Cardiac ventricle fibroblast (primary cell): ENCODE measurements around the gene WFIKKN1. TPM values are rescaled to one million over a fixed set of nuclear protein-coding genes. Genes with fewer than 3 reads are reported as not detected.

Source experiments
- total RNA-seq: library from RNA; depleted of rRNA; stranded (reverse); fragments of >200 nt; gene quantifications from 2 replicates; pipeline ENCODE4 v1.2.3, GENCODE V29; 2015

WFIKKN1 gene, protein sequence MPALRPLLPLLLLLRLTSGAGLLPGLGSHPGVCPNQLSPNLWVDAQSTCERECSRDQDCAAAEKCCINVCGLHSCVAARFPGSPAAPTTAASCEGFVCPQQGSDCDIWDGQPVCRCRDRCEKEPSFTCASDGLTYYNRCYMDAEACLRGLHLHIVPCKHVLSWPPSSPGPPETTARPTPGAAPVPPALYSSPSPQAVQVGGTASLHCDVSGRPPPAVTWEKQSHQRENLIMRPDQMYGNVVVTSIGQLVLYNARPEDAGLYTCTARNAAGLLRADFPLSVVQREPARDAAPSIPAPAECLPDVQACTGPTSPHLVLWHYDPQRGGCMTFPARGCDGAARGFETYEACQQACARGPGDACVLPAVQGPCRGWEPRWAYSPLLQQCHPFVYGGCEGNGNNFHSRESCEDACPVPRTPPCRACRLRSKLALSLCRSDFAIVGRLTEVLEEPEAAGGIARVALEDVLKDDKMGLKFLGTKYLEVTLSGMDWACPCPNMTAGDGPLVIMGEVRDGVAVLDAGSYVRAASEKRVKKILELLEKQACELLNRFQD
- total RNA-seq: 0.06 TPM in 1 of 2 replicates, not detected in the other

DNA sequence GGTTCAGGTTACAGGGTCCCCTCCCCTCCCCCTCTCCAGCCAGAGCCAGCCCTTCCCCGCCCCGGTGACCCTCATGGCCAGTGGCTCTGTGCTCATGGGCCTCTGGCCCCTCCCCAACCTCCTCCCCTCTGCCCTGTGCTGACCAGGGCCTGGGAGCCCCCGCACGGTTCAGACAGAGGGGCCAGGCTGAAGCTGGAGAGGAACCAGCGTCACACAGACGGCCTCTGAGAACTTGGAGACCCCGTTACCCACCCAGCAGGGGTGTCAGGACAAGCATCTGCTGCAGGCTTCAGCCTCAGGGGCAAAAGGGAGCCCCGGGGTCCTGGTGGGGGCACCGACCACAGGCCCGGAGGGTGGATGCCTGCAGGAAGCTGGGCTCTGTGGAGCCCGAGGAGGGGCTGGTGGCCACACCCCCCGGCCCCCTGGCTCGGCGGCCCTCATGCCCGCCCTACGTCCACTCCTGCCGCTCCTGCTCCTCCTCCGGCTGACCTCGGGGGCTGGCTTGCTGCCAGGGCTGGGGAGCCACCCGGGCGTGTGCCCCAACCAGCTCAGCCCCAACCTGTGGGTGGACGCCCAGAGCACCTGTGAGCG, at the start of gene WFIKKN1:
Gene WFIKKN1, plus strand, starts transcription at position 171 of the 591 bp plus-strand sequence. Its CDS starts 269 bp downstream, at position 440.

DNA sequence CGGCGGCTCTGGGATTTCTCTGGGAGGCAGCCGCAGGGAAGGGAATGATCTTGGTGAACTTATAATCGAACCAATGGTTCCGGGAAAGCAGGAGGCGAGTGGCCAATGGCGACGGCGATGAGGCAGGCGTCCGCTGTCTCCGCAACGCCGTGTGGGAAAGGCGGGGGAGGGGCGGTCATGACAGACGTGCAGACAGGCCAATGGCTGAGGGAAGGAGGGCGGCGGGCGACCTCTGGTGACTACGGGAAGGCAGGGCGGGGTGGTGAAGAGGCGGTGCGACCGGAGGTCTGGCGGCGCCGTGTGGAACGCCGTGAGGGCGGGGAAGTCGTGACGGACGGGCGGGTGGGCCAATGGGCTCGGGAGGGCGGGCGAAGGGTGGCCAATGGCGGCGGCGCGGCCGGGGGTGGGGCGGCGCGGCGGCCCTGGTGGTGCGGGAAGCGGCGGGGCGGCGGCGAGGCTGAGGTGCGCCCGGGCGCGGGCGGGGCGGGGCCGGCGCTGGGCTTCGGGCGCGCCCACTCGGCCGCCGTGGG, 41.1 kb upstream of the WFIKKN1 start, which contains the start of gene RAB40C:
Gene RAB40C, plus strand, starts transcription at position 409 of the 530 bp plus-strand sequence. CDS start 226 bp downstream, outside the sequence.

DNA sequence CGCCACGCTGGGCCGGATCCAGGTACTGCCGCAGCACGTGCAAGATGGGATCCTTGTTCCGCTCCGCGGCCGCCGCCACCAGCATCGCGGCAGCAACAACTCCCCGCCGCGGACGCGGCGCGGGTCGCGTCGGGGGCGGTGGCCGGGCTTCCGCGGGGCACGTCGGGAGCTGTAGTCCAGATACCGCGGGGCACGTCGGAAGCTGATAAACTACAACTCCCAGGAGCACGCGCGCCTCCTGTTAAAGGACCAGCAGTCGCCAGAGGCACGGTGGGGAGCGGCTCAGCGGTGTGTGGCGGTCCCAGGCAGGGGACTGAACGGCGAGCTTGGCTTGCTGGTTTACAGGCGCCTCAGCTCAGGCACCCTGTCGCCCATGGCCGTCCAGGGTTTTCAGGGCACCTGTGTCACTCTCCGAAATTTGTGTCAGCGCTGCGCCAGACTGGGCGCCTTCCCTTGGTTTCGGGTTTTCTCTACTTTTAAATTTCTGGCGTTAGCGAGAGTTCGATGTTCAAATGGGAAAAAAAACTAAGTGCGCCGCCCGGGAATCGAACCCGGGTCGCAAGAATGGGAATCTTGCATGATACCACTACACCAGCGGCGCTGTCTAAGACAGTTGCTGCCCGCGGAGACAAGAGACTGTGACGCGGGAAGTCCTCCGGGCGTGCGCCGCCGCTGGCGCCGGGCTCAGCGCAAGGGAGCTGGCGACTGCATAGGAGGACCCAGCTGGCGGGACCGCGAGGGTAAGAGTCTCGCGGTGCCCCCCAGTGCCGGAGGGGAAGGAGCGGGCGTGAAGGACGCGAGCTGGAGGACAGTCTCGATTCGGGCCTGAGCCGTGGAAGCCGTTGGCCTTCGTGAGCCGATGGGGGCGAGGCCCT, 5.7 kb downstream of the WFIKKN1 start, which contains the start of gene METTL26:
Gene METTL26, minus strand, starts transcription at position 100 of the 875 bp plus-strand sequence. Its CDS starts 15 bp downstream, at position 85.

DNA sequence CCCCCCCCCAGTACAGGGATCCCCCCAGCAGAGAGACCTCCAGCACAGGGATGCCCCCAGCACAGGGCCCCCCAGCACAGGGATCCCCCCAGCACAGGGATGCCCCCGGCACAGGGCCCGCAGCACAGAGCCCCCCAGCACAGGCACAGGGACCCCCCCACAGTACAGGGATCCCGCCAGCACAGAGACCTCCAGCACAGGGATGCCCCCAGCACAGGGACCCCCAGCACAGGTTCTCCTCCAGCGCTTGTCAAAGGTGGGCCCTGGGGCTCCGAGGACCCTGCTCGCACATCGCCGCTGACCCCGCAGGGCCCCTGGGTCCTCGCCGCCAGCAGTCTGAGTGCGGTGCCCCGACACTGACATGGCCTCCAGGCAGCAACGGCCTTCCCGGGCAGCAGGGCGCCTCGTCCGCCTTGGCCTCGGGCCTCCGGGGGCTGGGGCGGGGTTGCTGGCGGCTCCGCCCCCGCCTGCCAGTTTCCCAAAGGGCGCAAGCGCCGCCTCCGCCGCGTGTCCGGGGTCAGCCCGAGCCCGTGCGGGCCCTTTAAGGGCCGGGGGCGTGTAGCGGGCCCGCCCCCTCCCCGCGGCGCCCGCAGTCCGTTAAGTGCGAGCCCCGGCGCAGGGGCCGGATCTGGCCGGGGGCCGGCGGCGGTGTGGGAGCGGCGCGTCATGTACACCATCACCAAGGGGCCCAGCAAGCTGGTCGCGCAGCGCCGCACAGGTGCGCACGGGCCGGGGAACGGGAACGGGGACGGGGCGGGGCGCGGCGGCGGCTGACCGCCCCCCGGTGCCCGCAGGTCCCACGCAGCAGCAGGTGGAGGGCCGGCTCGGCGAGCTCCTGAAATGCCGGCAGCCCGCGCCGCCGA, 10.8 kb downstream of the WFIKKN1 start, which contains the start of gene MCRIP2:
Gene MCRIP2, plus strand, starts transcription at position 503 of the 863 bp plus-strand sequence. Its CDS starts 164 bp downstream, at position 667.

DNA sequence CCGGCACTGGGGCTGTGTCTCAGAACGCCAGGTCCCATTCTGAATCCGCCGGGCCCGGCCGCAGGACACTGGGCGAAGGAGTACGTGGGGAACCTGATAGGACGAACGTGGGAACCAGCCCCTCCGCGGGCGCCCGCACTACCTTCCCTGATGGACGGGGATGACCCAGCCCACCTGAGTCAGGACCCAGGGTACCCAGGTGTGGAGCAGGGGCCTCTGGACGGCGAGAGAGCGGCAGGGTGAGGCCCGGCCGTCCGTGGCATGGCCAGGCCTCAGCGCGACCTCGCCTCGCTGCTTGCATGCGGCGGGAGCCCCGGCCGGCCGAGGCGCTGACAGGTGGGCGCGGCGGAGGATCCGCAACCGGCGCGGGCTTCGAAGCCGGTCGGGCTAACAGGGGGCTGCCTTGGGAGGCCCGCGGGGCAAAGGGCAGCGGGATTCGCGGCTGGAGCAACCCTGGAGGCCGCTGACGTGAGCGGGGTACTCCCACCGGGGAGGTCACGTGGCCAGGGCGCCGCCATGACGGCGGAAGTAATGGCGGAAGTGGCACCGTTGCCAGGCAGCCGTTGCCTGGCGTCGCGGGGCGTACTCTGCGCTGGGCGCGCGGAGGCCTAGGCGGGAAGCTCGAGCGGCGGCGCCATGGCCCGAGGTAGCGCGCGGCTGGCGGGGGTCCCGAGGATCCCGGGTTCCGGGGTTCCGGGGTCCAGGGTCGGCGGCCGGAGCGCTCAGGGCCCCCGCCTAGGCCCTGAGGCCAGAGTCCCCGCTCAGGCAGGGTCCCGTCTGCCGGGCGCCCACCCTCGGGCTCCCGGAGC, 18.2 kb downstream of the WFIKKN1 start, which contains the start of gene WDR90:
Gene WDR90, plus strand, starts transcription at position 585 of the 809 bp plus-strand sequence. Its CDS starts 52 bp downstream, at position 637.

DNA sequence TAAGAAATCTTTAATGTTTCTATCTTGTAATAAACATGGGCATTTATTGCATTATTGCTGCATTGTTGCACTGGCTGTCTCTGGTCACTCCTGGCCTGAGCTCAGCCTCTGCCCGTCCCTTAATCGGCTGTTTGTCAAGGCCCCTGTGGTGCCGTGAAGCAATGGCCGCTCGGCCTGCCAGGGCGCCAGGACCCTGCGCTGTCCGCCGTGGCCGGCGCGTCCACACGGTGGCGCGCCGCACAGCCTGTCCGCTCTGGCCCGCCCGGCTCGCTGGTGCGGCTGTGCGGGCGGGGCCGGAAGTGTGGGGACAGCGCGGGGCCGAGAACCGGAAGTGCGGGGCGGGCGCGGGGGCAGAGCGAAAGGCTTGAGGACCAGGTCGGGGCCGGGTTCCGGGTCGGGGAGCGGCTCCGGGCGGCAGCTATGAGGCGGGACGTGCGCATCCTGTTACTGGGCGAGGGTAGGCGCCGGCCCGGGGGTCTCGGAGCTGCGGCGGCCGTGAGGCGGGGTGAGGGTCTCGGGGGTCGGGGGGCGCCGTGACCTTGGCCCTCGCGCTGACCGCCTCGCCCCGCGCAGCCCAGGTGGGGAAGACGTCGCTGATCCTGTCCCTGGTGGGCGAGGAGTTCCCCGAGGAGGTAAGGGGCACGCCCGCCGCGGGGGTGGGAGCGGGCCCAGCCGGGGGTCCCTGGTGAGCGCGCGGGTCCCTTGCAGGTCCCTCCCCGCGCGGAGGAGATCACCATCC, 37.2 kb downstream of the WFIKKN1 start, which contains the start of gene RHOT2:
Gene RHOT2, plus strand, starts transcription at position 353 of the 739 bp plus-strand sequence. Its CDS starts 68 bp downstream, at position 421.

DNA sequence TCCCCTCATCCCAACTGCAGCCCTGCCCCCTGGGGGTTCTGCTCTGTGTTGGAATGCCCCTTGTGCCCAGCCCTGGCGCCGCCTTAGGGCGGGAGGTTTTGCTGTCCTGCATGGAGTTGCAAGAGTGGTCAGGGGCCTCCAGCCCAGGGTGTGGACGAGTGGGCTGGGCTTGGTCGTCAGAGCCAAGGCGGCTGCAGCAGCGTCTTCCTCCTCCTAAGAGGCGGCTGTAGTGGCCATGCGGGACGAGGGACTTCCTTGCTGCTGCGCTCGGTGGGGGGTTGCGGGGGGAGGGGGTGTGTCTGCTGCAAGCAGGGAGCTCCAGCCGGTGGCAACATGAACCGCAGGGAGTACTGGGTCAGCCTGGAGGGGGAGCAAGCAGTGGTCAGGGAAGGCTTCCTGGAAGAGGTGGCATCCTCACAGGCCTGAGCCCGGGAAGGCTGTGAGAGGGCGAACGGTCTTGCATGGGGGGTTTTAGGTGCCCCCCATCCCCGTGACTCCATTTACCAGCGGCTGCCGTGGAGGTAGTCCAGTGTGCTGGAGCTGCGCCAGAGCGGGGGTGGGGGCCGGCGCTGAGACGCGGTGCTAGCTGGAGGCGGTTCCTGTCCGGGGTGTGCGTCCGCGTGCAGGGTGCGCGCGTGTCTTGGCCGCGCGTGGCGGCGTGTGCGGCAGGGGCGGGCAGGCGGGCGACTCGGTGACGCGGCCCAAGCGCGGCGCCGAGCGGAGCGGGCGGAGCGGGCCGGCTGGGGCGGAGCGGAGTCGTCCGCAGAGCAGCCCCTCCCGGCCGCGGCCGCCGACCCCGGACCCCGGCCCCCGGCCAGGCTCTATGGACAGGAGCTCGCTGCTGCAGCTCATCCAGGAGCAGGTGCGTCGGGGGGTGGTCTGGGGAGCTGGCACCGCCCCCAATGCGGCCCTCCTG, 44.4 kb downstream of the WFIKKN1 start, which contains the start of gene RHBDL1:
Gene RHBDL1, plus strand, starts transcription at position 704 of the 916 bp plus-strand sequence. Its CDS starts 120 bp downstream, at position 824.

DNA sequence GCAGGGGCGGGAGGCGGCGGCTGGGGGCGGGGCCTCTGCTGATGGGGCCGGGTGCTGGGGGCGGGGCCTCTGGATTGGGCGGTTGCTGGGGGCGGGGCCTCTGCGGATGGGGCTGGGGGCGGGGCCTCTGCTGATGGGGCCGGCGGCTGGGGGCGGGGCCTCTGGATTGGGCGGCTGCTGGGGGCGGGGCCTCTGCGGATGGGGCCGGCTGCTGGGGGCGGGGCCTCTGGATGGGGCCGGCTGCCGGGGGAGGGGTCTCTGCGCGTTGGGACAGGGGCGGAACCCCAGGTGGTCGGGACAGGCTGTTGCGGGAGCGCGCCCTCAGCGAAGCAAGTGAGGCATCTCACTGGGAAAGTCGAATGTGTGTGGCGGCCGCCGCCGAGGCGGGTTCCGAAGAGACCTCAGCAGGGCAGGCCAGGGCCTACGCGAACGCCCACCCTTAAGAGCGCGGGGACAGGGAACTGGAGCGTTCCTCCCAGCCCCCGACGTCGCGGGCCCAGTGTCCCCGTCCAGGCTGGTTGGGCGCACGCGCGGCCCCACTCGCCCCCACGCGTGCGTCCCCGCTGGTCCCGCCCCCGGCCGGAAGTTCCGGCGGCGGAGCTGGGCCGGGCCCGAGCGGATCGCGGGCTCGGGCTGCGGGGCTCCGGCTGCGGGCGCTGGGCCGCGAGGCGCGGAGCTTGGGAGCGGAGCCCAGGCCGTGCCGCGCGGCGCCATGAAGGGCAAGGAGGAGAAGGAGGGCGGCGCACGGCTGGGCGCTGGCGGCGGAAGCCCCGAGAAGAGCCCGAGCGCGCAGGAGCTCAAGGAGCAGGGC, 49.2 kb downstream of the WFIKKN1 start, which contains the start of gene STUB1:
Gene STUB1, plus strand, starts transcription at position 597 of the 811 bp plus-strand sequence. Its CDS starts 116 bp downstream, at position 713.

Other genes with a start within 250 kb of the WFIKKN1 start
- 28.3 and 44.1 TPM in 2 replicates for gene PGAP6, start 249.0 kb upstream of the WFIKKN1 start, total RNA-seq
- gene NME4, start 233.8 kb upstream of the WFIKKN1 start, total RNA-seq: 88.8 and 105 TPM in 2 replicates
- gene DECR2, start 229.1 kb upstream of the WFIKKN1 start, total RNA-seq: 15.5 and 19.2 TPM in 2 replicates
- gene RAB11FIP3, start 205.3 kb upstream of the WFIKKN1 start, total RNA-seq: 29.1 and 32.8 TPM in 2 replicates
- 29.2 and 37.8 TPM in 2 replicates for gene CAPN15, start 103.3 kb upstream of the WFIKKN1 start, total RNA-seq
- gene PRR35, start 70.6 kb upstream of the WFIKKN1 start, total RNA-seq: not detected in 2 replicates
- gene NHLRC4, start 64.0 kb upstream of the WFIKKN1 start, total RNA-seq: 3.5 and 4.4 TPM in 2 replicates
- gene PIGQ, start 61.0 kb upstream of the WFIKKN1 start, total RNA-seq: 20.2 and 25.1 TPM in 2 replicates
- 10.9 and 19.7 TPM in 2 replicates for gene RAB40C, start 40.9 kb upstream of the WFIKKN1 start, total RNA-seq
- gene METTL26, start 5.3 kb downstream of the WFIKKN1 start, total RNA-seq: 187 and 190 TPM in 2 replicates
- gene MCRIP2, start 10.8 kb downstream of the WFIKKN1 start, total RNA-seq: 21.0 and 34.2 TPM in 2 replicates
- 5.7 and 9.1 TPM in 2 replicates for gene WDR90, start 18.4 kb downstream of the WFIKKN1 start, total RNA-seq
- 18.7 and 19.5 TPM in 2 replicates for gene RHOT2, start 37.1 kb downstream of the WFIKKN1 start, total RNA-seq
- 0.50 and 1.5 TPM in 2 replicates for gene RHBDL1, start 44.7 kb downstream of the WFIKKN1 start, total RNA-seq
- gene STUB1, start 49.4 kb downstream of the WFIKKN1 start, total RNA-seq: 97.2 and 118 TPM in 2 replicates
- gene JMJD8, start 53.3 kb downstream of the WFIKKN1 start, total RNA-seq: 47.8 and 63.7 TPM in 2 replicates
- gene WDR24, start 59.4 kb downstream of the WFIKKN1 start, total RNA-seq: 14.2 and 14.9 TPM in 2 replicates
- not detected in 2 replicates for gene FBXL16, start 74.8 kb downstream of the WFIKKN1 start, total RNA-seq
- gene METRN, start 84.1 kb downstream of the WFIKKN1 start, total RNA-seq: 115 and 126 TPM in 2 replicates
- 30.0 and 34.0 TPM in 2 replicates for gene ANTKMT, start 90.2 kb downstream of the WFIKKN1 start, total RNA-seq
- 0.10 and 1.3 TPM in 2 replicates for gene CCDC78, start 95.5 kb downstream of the WFIKKN1 start, total RNA-seq
- gene HAGHL, start 96.1 kb downstream of the WFIKKN1 start, total RNA-seq: 5.9 and 16.4 TPM in 2 replicates
- 8.9 and 16.7 TPM in 2 replicates for gene CIAO3, start 110.0 kb downstream of the WFIKKN1 start, total RNA-seq
- not detected in 2 replicates for gene MSLN, start 129.7 kb downstream of the WFIKKN1 start, total RNA-seq
- gene RPUSD1, start 157.4 kb downstream of the WFIKKN1 start, total RNA-seq: 20.3 and 26.0 TPM in 2 replicates
- gene CHTF18, start 157.6 kb downstream of the WFIKKN1 start, total RNA-seq: 2.0 and 4.9 TPM in 2 replicates
- not detected in 2 replicates for gene GNG13, start 169.7 kb downstream of the WFIKKN1 start, total RNA-seq